GM18861 (cell line): ENCODE results near the gene ZACN.
A peak's percentile ranks its signal among the peaks of the same experiment; 100 is the strongest.
"Not testable (repeated sequence)": the region's sequence is repeated elsewhere in the genome, so short reads cannot be mapped to it uniquely, and the experiment has no call there.

Experiments used
- ATAC-seq: cut with Tn5 transposase; IDR thresholded peaks from one replicate; pipeline ENCODE4 v1.9.1; 2021; ENCODE audit not compliant: unreplicated experiment

Gene ZACN

GRCh38 chr17:76053246-76054111 lies 25.5 kb upstream of the ZACN start:
- no peak for ATAC-seq

- ATAC-seq: no peak
These were observed 24.9 kb upstream of the ZACN start for GRCh38 chr17:76054112-76054476.

DNA sequence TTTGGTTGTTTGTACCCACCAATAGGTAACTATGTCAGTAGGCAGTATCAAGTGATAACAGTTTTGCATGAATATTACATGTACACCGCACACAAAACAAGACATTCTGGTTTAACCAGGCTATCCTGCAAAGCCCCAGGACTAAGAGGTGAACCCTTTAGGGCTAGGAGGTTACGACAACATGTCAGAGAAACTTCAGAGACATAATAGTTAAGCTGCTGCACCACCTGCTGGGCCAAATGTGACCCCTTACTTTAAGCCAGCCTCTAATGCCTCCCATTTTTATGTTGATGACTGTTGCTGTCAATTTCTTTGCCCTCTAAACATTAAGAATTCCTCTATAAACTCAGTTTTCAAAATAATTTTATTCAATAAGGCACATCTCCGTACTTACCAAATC lies 22.1 kb upstream of the ZACN start:
- ATAC-seq: no peak

DNA sequence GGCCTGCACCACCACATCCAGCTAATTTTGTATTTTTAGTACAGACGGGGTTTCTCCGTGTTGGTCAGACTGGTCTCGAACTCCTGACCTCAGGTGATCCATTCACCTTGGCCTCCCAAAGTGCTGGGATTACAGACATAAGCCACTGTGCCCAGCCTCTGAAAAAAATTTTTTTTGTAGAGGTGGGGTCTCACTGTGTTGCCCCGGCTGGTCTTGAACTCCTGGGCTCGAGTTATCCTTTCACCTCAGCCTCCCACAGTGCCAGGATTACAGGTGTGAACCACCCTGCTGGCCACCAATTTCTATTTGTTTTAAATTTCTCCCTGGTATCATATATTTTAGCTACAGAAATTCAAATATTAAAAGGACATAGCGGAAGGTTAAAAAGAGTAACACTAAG lies 20.7 kb upstream of the ZACN start:
- not testable (repeated sequence) for ATAC-seq

- no peak for ATAC-seq
These were observed 15.0 kb upstream of the ZACN start for GRCh38 chr17:76063875-76064546.

- ATAC-seq: no peak
These were observed 13.2 kb upstream of the ZACN start for GRCh38 chr17:76065775-76066174.

- ATAC-seq: no peak
These were observed 7.3 kb upstream of the ZACN start for GRCh38 chr17:76071531-76072147.

GRCh38 chr17:76072148-76072858 lies 6.7 kb upstream of the ZACN start, which contains the start of gene SRP68:
SRP68 (minus strand) TSS chr17:76072517; CDS start chr17:76072491, 26 bp downstream.
- peak; percentile 83 for ATAC-seq

DNA sequence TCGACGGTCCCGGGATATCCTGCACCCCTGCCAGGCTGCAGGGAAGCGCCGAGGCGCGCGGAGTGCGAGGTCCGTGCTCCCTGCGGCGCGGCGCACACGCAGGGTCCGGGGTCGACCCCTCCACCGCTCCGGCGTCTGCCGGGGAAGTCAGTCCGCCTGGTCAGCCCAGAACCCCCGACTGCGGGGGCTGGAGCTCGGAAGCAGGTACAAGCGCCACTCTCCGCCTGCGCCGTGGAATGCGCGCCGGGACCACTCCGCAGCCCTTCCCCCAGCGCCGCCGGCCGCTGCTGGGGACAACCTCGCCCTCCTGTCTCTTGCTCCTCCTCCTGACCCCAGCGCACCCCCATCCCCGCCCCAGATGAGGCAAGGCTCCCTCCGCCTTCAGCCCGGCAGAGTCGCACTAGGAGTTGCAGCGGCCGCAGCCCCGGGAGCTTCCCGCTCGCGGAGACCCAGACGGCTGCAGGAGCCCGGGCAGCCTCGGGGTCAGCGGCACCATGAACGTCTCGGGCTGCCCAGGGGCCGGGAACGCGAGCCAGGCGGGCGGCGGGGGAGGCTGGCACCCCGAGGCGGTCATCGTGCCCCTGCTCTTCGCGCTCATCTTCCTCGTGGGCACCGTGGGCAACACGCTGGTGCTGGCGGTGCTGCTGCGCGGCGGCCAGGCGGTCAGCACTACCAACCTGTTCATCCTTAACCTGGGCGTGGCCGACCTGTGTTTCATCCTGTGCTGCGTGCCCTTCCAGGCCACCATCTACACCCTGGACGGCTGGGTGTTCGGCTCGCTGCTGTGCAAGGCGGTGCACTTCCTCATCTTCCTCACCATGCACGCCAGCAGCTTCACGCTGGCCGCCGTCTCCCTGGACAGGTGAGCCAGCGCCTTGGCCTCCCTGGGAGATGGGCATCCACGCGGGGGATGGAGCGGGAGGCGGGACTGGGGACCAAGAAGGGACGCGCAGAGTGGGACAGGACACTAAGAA lies 4.3 kb upstream of the ZACN start, which contains the start of gene GALR2:
Gene GALR2 (plus strand): TSS at position 392 of the 974 bp plus-strand sequence. CDS start 103 bp downstream, at position 495.
- no peak for ATAC-seq

GRCh38 chr17:76075364-76076145 lies 3.4 kb upstream of the ZACN start:
- ATAC-seq: no peak

GRCh38 chr17:76076146-76076764 lies 2.7 kb upstream of the ZACN start:
- ATAC-seq: no peak

- ATAC-seq: no peak
These were observed 2.0 kb upstream of the ZACN start for GRCh38 chr17:76076765-76077583.

GRCh38 chr17:76077584-76078110 lies 1.3 kb upstream of the ZACN start:
- ATAC-seq: no peak

GRCh38 chr17:76078370-76078769 lies 612 bp upstream of the ZACN start:
- not testable (repeated sequence) for ATAC-seq

- no peak for ATAC-seq
These were observed 563 bp downstream of the ZACN start for GRCh38 chr17:76079535-76079955.

DNA sequence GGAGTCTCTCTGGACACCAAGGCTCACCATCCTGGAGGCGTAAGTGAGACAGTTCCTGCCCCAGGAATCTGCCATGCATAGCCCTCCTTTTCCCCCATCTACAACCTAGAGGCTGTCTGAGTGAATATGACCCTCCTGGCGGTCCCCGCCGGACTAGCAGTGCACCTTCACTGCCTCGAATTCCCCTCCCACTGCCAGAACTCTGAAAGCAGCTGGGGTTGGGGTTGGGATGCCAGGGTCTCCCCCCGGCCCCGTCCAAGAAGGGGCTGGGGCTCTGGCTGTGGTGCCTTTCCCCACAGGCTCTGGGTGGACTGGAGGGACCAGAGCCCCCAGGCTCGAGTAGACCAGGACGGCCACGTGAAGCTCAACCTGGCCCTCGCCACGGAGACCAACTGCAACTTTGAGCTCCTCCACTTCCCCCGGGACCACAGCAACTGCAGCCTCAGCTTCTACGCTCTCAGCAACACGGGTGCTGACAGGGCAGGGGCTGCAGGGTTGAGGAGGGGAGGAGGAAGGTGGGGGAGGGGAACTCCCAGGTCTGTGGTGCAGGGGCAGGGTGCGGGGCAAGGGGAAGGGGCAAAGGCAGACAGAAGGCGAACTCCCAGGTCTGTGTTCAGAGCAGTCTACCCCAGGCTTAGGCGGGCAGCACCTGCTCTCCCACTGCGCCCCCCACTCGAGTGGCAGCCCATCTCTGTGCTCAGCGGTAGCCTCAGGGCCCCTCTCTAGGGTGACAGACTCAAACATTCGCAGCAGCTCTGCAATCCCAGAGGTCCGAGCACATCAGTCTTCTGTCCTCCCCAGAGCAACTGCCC lies 1.2 kb downstream of the ZACN start:
- no peak for ATAC-seq
